Nephron (organoid): ENCODE results near the gene ZNF273.

ENCODE experiments used
- H3K27ac Mint-ChIP-seq, 3 experiments: 2 replicates each; pipeline ENCODE4 v1.8.0; 2020; ENCODE audit warnings: mixed read lengths in 3 of 3, mild to moderate bottlenecking in 2 of 3, moderate library complexity in 1 of 3
- H3K27me3 Mint-ChIP-seq: 2 replicates; pipeline ENCODE4 v1.8.0; 2021; ENCODE audit warnings: low read depth, mild to moderate bottlenecking, moderate library complexity, mixed read lengths
- H3K36me3 Mint-ChIP-seq: 2 replicates; pipeline ENCODE4 v1.8.0; 2020; ENCODE audit warnings: low read depth, mixed read lengths
- H3K4me1 Mint-ChIP-seq: 2 replicates; pipeline ENCODE4 v1.8.0; 2020; ENCODE audit warnings: mixed read lengths
- H3K4me3 Mint-ChIP-seq, 3 experiments: 2 replicates each; pipeline ENCODE4 v1.8.0; 2020; ENCODE audit warnings: mild to moderate bottlenecking in 3 of 3, mixed read lengths in 3 of 3, moderate library complexity in 2 of 3
- H3K9me3 Mint-ChIP-seq: 2 replicates; pipeline ENCODE4 v1.8.0; 2020; ENCODE audit warnings: mixed read lengths
- CTCF ChIP-seq, 3 experiments: fragments of 200-600 bp; sonication (generic); IDR thresholded peaks; one replicate each; pipeline ENCODE4 v1.5.0; 2021; ENCODE audit warnings: antibody characterized with exemption in 3 of 3; ENCODE audit not compliant: unreplicated experiment in 3 of 3

Gene ZNF273

GRCh38 chr7:64867863-64868440 is 35.1 kb upstream of the ZNF273 start:
- no peaks in the 10 kb centered on the region for H3K36me3 Mint-ChIP-seq
- no peaks in the 10 kb centered on the region for H3K27me3 Mint-ChIP-seq
- no peaks in the 10 kb centered on the region for H3K4me1 Mint-ChIP-seq
- H3K9me3 Mint-ChIP-seq, result peaks cover 31% of the 10 kb centered on the region
- H3K4me3 Mint-ChIP-seq, result no peak overlapping the region
- H3K27ac Mint-ChIP-seq, result no peak overlapping the region
- TF ChIP-seq CTCF (IDR thresholded peaks at IDR 0.05; ENCODE audit: unreplicated experiment in 3 of 3), result no peak

GRCh38 chr7:64868499-64868898 is 34.6 kb upstream of the ZNF273 start:
- no peak for TF ChIP-seq CTCF (IDR thresholded peaks at IDR 0.05; ENCODE audit: unreplicated experiment in 3 of 3)
- Mint-ChIP-seq H3K9me3 (peaks cover 35% of the 10 kb centered on the region), H3K27ac (no peak overlapping the region), H3K4me3 (no peak overlapping the region), H3K36me3 (no peaks in the 10 kb centered on the region), H3K4me1 (no peaks in the 10 kb centered on the region), H3K27me3 (no peaks in the 10 kb centered on the region)

DNA sequence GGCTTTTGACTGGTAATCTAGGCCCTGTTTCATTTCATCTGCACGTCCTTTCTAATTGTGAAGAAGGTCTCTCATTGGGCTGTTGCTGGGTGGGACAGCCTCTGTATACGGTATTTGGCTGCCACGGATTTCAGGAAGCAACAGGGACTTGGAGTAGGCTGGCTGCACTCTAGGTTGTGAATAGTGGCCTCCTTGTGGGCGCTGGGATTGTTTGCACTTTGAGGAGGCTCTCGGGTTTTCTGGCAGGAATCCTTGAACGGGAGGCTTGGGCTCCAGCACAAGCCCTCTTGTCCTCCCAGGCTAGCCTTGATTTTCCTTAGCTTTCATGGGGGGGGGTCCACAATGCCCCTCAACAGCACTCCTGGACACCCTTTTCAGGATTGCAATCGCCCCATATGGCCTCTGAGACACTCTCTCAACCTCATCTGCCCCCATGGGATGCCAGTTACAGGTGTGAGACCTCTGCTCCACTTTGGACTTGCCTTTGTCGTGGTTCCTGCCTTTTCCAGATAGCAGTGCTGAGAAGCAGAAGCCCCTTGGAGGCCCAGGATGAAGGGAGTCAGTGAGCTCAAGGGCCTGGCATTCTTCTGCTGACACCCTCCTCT is 33.9 kb upstream of the ZNF273 start:
- Mint-ChIP-seq H3K9me3 (peaks cover 38% of the 10 kb centered on the region), H3K4me1 (no peaks in the 10 kb centered on the region), H3K27ac (no peak overlapping the region), H3K36me3 (peaks cover 3% of the 10 kb centered on the region), H3K4me3 (no peak overlapping the region), H3K27me3 (no peaks in the 10 kb centered on the region)
- no peak for TF ChIP-seq CTCF (IDR thresholded peaks at IDR 0.05; ENCODE audit: unreplicated experiment in 3 of 3)

- Mint-ChIP-seq H3K4me3 (no peak overlapping the region), H3K36me3 (peaks cover 3% of the 10 kb centered on the region), H3K4me1 (no peaks in the 10 kb centered on the region), H3K9me3 (peaks cover 36% of the 10 kb centered on the region), H3K27me3 (no peaks in the 10 kb centered on the region), H3K27ac (no peak overlapping the region)
- TF ChIP-seq CTCF (IDR thresholded peaks at IDR 0.05; ENCODE audit: unreplicated experiment in 3 of 3), result no peak
Observed at GRCh38 chr7:64869912-64870562, 33.0 kb upstream of the ZNF273 start.

DNA sequence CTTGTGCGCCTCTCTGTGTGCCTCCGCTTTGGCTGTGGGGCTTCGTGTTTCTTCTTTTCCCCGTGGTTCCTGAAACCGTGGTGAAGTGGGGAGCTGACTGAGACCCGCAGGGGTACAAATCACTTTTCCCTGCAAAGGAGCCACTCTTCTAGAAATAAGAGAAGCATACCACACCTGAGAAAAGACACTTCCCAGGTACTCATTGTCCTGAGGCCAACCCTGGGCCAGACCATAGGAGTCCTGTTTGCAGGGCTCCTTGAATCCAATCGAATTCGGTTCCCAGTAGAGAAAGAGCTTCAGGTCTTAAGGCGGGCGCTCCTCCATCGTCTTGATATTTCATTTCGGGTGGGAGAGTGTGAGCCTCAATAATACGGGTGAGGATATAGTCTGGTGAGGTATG is 32.4 kb upstream of the ZNF273 start:
- peaks cover 3% of the 10 kb centered on the region for H3K36me3 Mint-ChIP-seq
- no peak overlapping the region for H3K4me3 Mint-ChIP-seq
- H3K27ac Mint-ChIP-seq, result no peak overlapping the region
- H3K9me3 Mint-ChIP-seq, result peaks cover 36% of the 10 kb centered on the region
- no peaks in the 10 kb centered on the region for H3K4me1 Mint-ChIP-seq
- TF ChIP-seq CTCF (IDR thresholded peaks at IDR 0.05; ENCODE audit: unreplicated experiment in 3 of 3), result no peak
- no peaks in the 10 kb centered on the region for H3K27me3 Mint-ChIP-seq

DNA sequence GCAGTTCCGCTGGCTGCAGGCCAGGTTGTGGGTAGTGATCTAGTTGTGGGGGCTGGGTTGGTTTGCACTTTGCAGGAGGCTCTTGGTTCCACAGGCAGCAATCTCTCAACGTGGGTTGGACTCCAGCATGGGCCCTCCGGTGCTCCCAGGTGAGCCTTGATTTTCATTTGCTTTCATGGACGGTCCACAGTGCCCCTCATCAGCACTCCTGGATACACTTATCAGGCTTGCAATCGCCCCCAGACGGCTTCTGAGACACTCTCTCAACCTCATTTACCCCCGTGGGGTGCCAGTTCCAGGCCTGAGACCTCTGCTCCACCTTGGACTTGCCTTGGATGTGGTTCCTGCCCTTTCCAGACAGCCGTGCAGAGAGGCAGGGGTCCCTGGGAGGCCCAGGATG is 31.3 kb upstream of the ZNF273 start:
- H3K9me3 Mint-ChIP-seq, result peaks cover 40% of the 10 kb centered on the region
- peaks cover 3% of the 10 kb centered on the region for H3K36me3 Mint-ChIP-seq

More for the DNA sequence above, 31.3 kb upstream of the ZNF273 start:
- H3K27ac Mint-ChIP-seq, result no peak overlapping the region
- peaks cover 3% of the 10 kb centered on the region for H3K27me3 Mint-ChIP-seq
- TF ChIP-seq CTCF (IDR thresholded peaks at IDR 0.05; ENCODE audit: unreplicated experiment in 3 of 3), result no peak
- no peaks in the 10 kb centered on the region for H3K4me1 Mint-ChIP-seq
- no peak overlapping the region for H3K4me3 Mint-ChIP-seq
